GM19023 (cell line): Measurements from ENCODE around the gene MLXIP.

Experiments used
- ATAC-seq: cut with Tn5 transposase; IDR thresholded peaks from one replicate; pipeline ENCODE4 v1.9.1; 2021; ENCODE audit warnings: mild to moderate bottlenecking, moderate library complexity; ENCODE audit not compliant: unreplicated experiment

Gene MLXIP

DNA sequence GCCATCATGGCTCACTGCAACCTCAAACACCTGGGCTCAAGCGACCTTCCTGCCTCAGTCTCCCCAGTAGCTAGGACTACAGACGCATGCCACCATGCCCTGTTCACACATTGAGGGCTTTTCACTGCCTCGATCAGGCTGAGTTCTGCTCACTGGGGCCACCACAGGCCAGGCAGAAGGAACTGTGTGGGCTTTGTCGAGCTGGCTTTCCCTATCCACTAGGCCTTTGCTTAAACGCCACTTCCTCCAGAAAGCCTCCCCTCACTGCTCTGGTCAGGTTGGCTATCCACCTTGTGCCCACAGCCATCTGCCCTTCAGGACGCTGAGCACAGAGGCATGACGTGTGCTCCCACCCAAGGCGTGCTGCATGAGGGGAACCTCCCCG is 45.2 kb downstream of the MLXIP start:
- no peak for ATAC-seq

GRCh38 chr12:122124370-122124769 is 45.8 kb downstream of the MLXIP start:
- no peak for ATAC-seq

- ATAC-seq = no peak
Measured at GRCh38 chr12:122125452-122126341, 47.1 kb downstream of the MLXIP start.

GRCh38 chr12:122126342-122126635 is 47.7 kb downstream of the MLXIP start:
- no peak for ATAC-seq

DNA sequence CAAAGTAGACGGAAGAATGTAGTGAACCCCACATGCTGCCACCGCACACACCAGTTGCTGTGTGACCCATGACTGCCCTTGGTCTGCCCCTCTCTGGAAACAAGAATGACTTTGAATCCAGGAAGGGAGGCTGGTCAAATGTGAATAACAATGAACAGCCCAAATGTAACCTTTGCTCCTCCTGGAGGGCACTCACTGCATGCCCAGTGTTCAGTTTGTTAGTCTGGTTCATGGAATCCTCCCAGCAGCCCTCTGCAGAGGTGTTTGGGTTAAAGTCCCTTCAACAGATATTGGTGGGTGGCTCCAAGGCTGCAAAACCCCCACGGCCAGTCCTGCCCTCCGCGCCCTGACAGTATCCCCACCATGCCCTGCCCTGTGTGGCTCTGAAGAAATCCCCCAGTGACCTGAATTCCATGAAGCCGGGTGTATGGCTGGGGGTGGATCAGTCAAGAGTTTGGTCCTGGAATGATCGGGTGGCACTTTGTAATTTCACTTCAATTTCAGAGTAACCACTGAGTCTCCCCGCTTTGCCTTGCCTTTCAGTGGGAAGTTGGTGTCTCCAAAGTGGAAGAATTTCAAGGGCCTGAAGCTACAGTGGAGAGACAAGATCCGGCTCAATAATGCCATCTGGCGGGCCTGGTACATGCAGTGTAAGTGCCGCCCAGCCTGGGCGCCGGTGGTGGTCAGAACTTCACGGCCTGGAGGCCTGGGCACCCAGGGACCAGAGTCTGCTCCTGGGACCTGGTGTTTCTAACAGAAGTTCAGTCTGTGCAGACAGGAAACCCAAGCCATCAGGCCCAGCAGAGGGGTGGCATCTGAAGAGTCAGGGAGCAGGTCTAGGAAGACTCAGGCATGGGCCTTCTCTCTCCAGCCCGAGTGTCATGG is 48.4 kb downstream of the MLXIP start:
- ATAC-seq = no peak

- no peak for ATAC-seq
Measured at GRCh38 chr12:122127839-122128238, 49.3 kb downstream of the MLXIP start.

DNA sequence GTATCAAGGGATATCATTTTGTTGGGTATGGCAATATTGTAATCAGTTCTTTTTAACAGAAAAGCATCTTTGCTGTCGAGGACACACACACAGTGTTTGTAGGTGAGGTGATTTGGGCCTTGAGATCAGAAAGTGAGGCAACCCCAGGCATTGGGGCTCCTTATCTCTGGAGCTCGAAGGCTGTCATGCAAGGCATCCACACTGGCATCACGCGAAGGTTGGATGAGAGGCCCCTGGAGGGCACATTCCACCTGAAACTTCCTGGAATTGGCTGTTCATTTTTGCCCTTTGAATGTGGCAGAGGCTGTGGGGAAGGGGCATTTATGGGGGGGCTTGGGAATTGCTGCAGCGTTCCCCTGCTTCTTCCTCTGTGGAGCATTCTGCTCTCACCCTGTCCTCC is 49.9 kb downstream of the MLXIP start:
- ATAC-seq = no peak

DNA sequence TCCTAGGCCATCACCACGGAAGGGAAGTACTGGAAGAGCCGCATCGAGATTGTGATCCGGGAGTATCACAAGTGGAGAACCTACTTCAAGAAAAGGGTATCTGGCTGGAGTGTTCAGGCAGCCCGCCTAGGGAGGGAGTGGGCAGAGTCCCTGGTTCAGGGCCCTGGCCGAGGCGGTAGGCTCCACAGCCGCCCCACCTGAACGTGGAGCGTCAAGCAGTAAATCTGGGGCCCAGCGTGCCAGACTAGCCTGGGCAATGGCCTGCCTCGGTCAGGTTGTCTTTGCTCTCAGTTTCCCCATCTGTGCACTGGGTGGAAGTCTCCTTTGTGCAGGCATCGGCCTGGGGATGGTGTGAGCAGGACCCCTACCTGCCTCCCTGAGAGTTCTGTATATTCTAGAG is 50.6 kb downstream of the MLXIP start:
- ATAC-seq = no peak

GRCh38 chr12:122130150-122130549 is 51.6 kb downstream of the MLXIP start:
- ATAC-seq = no peak

DNA sequence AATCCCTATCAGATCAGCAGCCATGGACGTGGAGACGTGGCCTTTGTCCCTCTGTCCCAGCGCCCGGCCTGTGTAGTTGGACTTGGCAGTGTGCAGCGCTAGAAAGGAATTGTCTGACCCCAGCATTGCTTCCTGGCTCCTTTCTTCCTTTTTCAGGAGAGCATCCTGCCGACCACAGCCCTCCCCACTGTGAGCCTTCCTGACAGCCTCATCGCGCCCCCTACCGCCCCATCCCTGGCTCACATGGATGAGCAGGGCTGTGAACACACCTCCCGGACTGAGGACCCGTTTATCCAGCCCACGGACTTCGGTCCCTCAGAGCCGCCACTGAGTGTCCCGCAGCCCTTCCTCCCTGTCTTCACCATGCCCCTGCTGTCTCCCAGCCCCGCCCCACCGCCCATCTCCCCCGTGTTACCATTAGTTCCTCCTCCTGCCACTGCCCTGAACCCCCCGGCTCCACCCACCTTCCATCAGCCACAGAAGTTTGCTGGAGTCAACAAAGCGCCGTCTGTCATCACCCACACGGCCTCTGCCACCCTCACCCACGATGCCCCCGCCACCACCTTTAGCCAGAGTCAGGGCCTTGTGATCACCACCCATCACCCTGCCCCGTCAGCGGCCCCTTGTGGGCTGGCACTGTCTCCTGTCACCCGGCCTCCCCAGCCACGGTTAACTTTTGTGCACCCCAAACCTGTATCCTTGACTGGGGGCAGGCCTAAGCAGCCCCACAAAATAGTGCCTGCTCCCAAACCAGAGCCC is 54.8 kb downstream of the MLXIP start:
- no peak for ATAC-seq

DNA sequence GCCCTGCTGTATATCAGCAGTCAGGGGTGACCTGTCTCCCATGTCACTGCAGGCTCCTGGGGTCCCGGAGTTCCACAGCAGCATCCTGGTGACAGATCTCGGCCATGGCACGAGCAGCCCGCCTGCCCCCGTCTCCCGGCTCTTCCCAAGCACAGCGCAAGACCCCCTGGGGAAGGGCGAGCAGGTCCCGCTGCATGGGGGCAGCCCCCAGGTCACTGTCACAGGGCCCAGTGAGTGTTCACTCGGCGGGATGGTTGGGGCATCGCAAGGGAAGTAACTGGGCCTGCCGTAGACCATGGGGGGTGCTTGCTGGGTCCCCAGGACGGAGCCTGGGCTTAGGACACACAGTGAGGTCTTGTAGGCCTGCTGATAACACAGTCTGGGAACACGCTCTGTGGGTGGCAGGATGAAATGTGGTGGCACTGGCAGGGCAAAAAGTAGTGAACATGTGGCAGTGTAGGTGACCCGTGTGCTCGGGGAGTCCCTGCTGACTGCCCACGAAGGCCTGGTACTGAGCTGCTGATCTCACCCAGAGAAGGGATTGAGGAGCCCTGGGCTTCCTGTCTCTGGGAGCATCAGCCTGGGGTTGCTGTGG is 57.0 kb downstream of the MLXIP start:
- no peak for ATAC-seq

GRCh38 chr12:122137229-122137628 is 58.7 kb downstream of the MLXIP start:
- ATAC-seq = no peak

GRCh38 chr12:122137681-122138080 is 59.1 kb downstream of the MLXIP start:
- no peak for ATAC-seq

- ATAC-seq = no peak
Measured at GRCh38 chr12:122138181-122138580, 59.6 kb downstream of the MLXIP start.

DNA sequence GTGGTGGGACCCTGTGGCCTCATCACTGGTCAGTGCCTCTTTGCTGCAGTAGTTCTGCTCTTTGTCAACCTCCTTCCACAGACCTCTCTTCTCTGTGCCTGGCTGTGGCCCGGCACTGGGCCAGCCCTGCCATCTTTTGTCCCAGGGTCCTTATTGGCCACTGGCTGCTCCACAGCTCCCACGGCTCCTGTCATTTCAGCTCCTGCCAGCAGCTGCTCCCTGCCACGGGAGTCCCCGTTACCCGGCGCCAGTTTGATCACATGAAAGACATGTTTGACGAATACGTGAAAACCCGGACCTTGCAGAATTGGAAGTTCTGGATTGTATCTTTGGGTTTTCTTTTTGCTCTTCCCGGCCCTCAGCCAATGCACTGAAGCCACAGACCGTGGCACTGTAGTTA is 60.1 kb downstream of the MLXIP start:
- no peak for ATAC-seq

DNA sequence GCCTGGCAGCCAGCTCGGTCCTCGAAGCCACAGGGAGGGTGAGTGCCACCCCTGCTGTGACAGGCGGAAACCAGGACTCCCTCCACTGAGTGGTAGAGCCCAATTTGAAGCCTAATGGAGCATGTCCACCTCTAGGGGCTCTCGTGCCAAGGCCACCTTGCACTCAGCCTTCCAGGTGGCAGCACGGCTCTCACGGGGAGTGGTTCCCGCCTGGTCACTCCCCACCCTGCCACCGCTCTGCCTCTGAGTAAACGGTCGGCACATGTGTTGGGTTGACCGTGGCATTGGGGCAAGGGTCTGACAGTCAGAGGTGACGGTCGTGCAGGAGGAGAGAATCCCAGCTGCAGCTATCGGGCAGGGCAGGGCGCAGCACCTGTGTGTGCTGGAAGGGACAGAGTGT is 60.7 kb downstream of the MLXIP start:
- ATAC-seq = no peak

GRCh38 chr12:122139941-122140340 is 61.4 kb downstream of the MLXIP start:
- ATAC-seq = no peak

DNA sequence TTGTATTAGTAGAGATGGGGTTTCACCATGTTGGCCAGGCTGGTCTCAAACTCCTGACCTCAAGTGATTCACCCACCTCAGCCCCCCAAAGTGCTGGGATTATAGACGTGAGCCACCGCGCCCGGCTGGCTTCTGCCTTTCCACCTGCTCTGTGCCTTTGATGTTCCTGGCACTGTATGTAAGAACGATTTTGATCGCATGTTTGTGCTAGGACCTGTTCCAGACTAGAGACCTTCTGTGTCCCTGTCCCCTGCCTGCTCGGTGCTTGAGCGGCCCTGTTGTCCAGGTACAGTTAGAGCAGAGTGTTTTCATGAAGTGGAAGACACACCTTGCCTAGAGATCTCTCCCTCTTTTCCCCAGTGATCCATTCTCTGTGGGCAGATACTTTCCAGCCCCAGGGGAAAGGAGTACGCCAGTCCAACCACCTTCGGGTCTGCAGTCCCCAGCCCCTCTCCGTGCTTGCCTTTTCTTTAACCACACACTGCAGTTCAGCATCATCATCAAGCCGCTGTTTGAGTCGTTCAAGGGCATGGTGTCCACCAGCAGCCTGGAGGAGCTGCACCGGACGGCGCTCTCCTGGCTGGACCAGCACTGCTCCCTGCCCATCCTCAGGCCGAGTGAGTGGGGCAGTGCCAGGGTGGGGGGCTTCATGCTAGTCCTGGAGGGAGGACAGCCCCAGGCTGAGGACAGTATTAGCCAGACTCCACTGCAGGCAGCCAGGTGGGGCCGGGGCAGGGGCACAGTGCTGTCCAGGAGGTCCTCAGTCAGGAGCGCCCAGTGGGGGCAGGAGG is 62.1 kb downstream of the MLXIP start:
- ATAC-seq = no peak

- no peak for ATAC-seq
Measured at GRCh38 chr12:122141911-122142725, 63.6 kb downstream of the MLXIP start.
